Measurements from ENCODE around the gene PPP3CB. TPM values are rescaled to one million over a fixed set of nuclear protein-coding genes. Genes with fewer than 3 reads are reported as not detected.
A peak's percentile ranks its signal among the peaks of the same experiment; 100 is the strongest.

The PPP3CB gene
- 10 to 100 TPM; 38.6 to 44.3 TPM for total RNA-seq

GRCh38 chr10:73495884-73496674 lies at the start of gene PPP3CB:
PPP3CB (minus strand) TSS chr10:73496024; CDS start chr10:73495889, 135 bp downstream.
- H3K27ac ChIP-seq, result peak within 1 kb of the TSS; percentile 86 to 97
- H3K4me3 ChIP-seq, result peak within 1 kb of the TSS; percentile 63 to 85
- H3K9me3 ChIP-seq, result no peaks in the 10 kb centered on the region
- intact Hi-C loops (cut with DNase I), result loop anchor here (10.0 kb wide), 2 partner anchors 81 to 241 kb away; partner anchors contain the start of genes ANXA7 and MRPS16
- DNase-seq (ENCODE audit: low spot score), result peak; percentile 88
- H3K36me3 ChIP-seq, result peaks cover 0 to 8% of the 10 kb centered on the region in 2 donors
- TF ChIP-seq POLR2AphosphoS5 (IDR thresholded peaks at IDR 0.05) (peak; percentile 69), POLR2A (IDR thresholded peaks at IDR 0.05) (no peak)
- WGBS, result 6% methylated on average over 25 of the region's 28 CpGs
- no peaks in the 10 kb centered on the region for H3K27me3 ChIP-seq (replicated peaks; ENCODE audit: insufficient read depth)
- H3K4me1 ChIP-seq (replicated peaks), result no peaks in the 10 kb centered on the region

- no peak for DNase-seq (ENCODE audit: low spot score)
- intact Hi-C loops (cut with DNase I), result no loop called here
- 76% methylated on average over 2 of the region's 2 CpGs for WGBS
- no peaks in the 10 kb centered on the region for H3K4me1 ChIP-seq (replicated peaks)
- H3K27me3 ChIP-seq (replicated peaks; ENCODE audit: insufficient read depth), result no peaks in the 10 kb centered on the region
- no peaks in the 10 kb centered on the region for H3K9me3 ChIP-seq
- no peak overlapping the region for H3K4me3 ChIP-seq
- no peak for TF ChIP-seq POLR2A (IDR thresholded peaks at IDR 0.05)
- TF ChIP-seq POLR2AphosphoS5 (IDR thresholded peaks at IDR 0.05), result no peak
- TF ChIP-seq CTCF (IDR thresholded peaks at IDR 0.05), result no peak
- no peaks in the 10 kb centered on the region for H3K36me3 ChIP-seq
- no peak overlapping the region for H3K27ac ChIP-seq
Measured at GRCh38 chr10:73545357-73545756, 49.5 kb upstream of the PPP3CB start.

DNA sequence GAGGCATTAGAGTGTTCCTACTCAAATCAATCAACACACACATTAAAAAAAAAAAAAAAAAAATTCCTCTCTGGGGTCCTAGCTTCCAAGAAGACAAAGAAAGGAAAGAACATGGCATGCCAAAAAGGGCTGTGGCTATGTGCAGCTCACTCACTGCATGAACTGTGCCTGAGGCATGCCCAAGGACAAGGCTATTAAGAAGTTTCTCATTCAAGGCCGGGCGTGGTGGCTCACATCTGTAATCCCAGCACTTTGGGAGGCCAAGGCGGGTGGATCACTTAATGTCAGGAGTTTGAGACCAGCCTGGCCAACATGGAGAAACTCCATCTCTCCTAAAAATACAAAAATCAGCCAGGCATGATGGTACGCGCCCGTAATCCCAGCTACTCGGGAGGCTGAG lies 41.9 kb upstream of the PPP3CB start:
- TF ChIP-seq POLR2A (IDR thresholded peaks at IDR 0.05), result no peak
- TF ChIP-seq CTCF (IDR thresholded peaks at IDR 0.05), result no peak
- TF ChIP-seq POLR2AphosphoS5 (IDR thresholded peaks at IDR 0.05), result no peak
- H3K4me3 ChIP-seq, result no peak overlapping the region
- H3K36me3 ChIP-seq, result no peaks in the 10 kb centered on the region
- no peaks in the 10 kb centered on the region for H3K9me3 ChIP-seq
- intact Hi-C loops (cut with DNase I), result no loop called here
- no peak overlapping the region for H3K27ac ChIP-seq
- 93% methylated on average over 7 of the region's 7 CpGs for WGBS
- H3K4me1 ChIP-seq (replicated peaks), result no peaks in the 10 kb centered on the region
- no peaks in the 10 kb centered on the region for H3K27me3 ChIP-seq (replicated peaks; ENCODE audit: insufficient read depth)
- no peak for DNase-seq (ENCODE audit: low spot score)

- H3K27ac ChIP-seq, result no peak overlapping the region
- TF ChIP-seq CTCF (IDR thresholded peaks at IDR 0.05) (no peak), POLR2A (IDR thresholded peaks at IDR 0.05) (no peak), POLR2AphosphoS5 (IDR thresholded peaks at IDR 0.05) (no peak)
- no peaks in the 10 kb centered on the region for H3K36me3 ChIP-seq
- 93% methylated on average over 2 of the region's 2 CpGs for WGBS
- DNase-seq (ENCODE audit: low spot score), result no peak
- H3K9me3 ChIP-seq, result no peaks in the 10 kb centered on the region
- intact Hi-C loops (cut with DNase I), result no loop called here
- no peaks in the 10 kb centered on the region for H3K4me1 ChIP-seq (replicated peaks)
- H3K27me3 ChIP-seq (replicated peaks; ENCODE audit: insufficient read depth), result no peaks in the 10 kb centered on the region
- H3K4me3 ChIP-seq, result no peak overlapping the region
Measured at GRCh38 chr10:73537288-73537687, 41.5 kb upstream of the PPP3CB start.

DNA sequence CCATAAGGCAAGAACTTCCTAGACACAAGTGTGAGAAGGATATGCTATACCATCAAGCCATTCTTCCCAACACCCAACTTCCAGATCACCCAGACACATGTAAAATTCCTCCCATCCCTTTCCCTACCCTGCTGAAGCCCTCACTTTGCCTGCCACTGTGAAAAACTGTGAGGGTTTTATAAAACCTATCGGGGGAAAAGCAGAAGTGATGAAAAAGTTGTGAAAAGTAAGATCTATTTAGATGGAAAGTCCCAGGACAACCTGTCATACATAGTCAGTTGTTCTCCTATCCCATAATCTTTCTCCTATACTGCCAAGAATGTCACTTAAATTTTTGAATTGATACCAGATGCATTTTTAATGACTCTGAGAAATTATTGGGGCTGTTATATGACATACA lies 39.0 kb upstream of the PPP3CB start:
- Histone ChIP-seq H3K27me3 (replicated peaks; ENCODE audit: insufficient read depth) (no peaks in the 10 kb centered on the region), H3K4me1 (replicated peaks) (no peaks in the 10 kb centered on the region)

More for the DNA sequence above, 39.0 kb upstream of the PPP3CB start:
- H3K36me3 ChIP-seq, result no peaks in the 10 kb centered on the region
- H3K4me3 ChIP-seq, result no peak overlapping the region
- no peak overlapping the region for H3K27ac ChIP-seq
- WGBS, result 85% methylated on average over 1 of the region's 1 CpG
- TF ChIP-seq POLR2AphosphoS5 (IDR thresholded peaks at IDR 0.05), result no peak
- TF ChIP-seq CTCF (IDR thresholded peaks at IDR 0.05), result no peak
- TF ChIP-seq POLR2A (IDR thresholded peaks at IDR 0.05), result no peak
- intact Hi-C loops (cut with DNase I), result loop anchor here (5.0 kb wide), 1 partner anchor 92 kb away; no protein-coding TSS in a partner anchor
- H3K9me3 ChIP-seq, result no peaks in the 10 kb centered on the region
- DNase-seq (ENCODE audit: low spot score), result no peak

All from prostate gland (tissue), 2 donors.